Stimulated activated CD8-positive, alpha-beta memory T cell treated with anti-CD3 and anti-CD28 coated beads, Interleukin-4, amount 100 ng/mL, for 48 hours (primary cell): ENCODE data around the gene DNER.
"Not testable (repeated sequence)": the region's sequence is repeated elsewhere in the genome, so short reads cannot be mapped to it uniquely, and the experiment has no call there.

ENCODE experiments used
- DNase-seq: peaks from one replicate; pipeline ENCODE4 v3.0.0-alpha.2; 2020

DNER gene

DNA sequence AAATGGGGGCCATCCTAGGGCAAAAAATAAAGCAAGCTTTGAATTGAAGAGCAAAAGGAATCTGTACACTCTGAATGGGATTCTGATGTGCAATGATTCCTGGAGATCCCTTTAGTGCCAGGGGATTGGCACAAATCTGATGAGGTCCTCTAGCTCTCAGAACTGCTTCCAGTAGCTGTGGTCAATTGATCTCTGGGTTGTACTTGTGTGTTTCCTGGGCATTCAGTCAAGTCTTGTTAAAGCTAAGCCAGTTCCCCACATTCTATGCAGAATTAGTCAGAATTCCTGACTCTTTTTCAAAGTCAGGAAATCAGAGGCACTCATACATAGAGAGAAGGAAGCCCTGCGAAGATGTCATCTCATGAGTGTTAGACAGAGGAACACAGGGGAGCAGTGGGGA is 161.3 kb downstream of the DNER start:
- DNase-seq = no peak

DNA sequence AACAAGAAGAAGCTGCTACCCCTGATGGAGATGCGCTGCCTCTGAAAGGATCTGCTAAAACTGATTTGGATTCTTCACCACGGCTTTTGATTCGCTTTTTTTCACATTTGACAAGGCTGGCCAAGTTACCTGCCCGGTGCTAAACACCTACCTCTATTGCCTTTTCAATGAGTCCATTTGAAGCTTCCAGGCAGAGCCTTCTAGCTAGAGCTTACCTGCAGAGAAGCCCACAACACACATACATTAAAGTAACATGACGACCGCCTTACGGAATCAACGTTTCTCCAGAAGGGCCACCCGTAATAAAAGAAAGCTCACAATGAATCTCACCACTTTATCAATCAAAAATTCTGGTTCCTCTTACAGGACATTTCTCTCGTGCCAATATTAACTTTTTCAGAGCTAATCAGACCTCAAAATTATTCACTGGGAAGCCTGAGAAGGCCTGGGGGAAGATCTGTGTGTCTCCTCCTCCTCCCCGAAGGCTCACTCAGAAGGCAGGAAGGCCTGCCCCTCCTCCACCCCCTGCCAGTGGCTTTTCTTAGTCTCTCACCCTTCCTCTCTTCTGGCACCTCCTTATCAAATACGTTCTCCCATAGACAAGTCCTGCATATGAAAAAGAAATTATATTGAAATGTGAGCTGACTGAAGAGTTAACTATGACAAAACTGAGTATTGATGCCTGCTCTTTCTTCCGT is 171.0 kb downstream of the DNER start:
- DNase-seq = no peak

DNA sequence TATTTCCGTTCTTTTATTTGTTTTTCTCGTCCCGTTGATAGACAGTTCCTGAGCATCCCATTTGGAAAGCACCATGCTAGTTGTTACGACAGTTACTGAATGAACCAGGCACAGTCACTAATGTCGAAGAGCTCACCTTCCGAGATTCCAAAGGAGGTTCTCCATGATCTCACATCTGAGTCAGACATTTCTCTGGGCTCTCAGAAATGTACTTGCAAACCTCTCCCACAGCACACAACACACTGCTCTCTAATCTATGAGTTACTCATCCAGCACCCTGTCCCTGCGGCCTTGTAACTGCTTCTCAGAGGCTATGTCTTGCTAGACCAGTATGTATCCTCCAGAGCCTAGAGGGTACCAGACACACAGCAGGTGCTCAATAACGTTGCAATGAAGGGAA is 174.7 kb downstream of the DNER start:
- DNase-seq = no peak

DNA sequence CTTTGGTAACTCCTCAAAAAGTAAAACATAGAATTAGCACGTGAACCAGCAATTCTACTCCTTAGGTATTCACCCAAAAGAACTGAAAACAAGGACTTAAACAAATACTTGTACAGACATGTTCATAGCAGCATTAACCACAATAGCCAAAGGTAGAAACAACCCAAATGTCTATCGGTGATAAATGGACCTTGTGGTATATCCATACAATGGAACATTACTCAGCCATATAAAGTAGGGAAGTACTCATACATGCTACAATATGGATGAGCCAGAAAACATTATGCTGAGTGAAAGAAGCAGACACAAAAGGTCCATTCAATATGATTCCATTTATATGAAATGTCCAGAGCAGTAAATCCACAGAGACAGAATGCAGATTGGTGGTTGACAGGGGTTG is 182.8 kb downstream of the DNER start:
- DNase-seq = no peak

DNA sequence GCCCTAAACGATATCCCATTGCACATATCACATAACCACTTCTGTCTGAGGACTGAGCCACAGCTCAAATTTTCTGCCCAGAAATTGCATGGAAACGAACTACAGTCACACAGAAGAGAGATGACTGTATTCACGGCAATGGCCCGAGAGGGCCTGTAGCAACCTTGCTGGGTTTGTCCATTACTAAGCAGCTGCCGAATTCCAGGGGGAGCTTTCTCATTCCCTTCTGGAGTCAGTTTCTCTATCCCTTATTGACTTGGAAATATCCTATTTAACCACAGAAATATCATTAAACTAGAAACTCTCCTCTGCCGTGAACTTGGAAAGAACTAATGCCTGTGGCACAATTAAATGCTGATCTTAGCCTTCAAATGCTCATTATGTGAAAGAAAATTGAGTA is 183.9 kb downstream of the DNER start:
- no peak for DNase-seq

DNA sequence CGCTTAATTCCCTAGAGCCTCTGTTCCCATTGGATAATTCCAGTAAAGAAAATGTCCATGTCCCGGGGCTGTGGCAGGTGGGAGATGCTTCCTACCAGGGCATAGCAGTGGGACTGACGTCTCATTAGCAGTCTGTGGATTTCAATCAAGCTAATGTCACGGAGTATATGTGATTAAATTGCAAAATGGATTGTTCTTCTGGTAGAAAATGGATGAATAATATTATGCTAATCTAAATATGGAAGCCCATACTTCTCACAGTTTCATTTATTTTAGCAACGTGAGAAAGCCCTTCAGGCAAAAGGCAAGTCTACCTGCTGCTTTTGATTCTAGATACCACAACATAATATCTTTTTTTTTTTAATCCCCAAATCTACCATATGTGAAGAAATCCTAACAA is 185.5 kb downstream of the DNER start:
- DNase-seq = no peak

DNA sequence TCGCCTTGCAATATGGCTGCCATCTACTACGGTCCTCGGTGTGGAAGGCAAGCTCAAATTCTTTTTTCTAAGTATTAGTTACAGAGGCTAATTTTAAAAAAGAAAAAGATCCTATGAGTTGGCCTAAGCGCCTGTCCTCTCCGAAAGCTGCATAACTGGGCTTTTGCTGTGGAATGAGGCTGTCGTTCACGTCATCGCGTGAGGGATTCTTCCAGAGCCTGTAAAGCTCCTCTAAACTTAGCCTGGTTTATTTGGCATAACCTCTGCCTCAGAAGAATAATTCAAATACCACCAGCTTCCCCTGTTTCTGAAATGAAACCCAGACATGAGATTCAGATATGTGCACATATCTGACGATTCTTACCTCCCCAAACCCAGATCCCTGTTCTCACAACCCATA is 187.4 kb downstream of the DNER start:
- DNase-seq = no peak

DNA sequence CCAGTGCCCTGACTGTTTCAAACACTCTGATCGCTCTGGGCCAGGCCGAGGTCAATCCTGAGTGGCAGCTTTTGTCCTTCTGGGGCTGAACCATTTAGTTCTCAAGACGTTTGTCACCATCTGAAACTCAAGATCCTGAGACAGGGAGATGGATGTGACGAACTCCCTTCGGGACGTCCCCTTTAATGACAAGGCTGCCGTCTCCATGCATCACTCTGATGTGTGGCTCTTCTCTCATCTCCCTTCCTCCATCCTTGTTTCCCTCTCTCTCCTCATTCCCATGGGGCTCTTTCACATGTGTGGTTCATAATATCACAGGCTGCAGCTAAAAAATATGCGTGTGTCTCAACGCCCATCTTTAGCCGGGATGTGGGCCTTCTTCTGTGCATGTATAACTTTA is 189.6 kb downstream of the DNER start:
- no peak for DNase-seq

DNA sequence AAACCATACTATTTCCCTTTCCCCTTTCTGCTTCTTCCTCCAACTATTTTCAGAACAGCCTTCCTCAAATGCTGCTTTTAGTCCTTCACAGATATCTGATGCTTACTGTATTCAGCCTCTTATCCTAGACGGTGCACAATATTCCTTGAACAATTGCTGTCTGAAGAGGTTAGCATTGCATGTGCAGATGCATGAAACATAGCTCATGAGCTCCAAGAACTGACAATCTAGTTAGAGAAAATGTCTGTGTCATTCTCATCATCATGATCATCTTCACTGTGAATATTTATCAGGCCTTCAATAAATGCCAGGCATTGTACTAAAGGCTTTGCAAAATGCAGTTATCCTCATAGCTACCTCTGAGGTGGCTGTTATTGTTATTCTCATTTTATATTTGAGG is 190.7 kb downstream of the DNER start:
- DNase-seq = no peak

DNA sequence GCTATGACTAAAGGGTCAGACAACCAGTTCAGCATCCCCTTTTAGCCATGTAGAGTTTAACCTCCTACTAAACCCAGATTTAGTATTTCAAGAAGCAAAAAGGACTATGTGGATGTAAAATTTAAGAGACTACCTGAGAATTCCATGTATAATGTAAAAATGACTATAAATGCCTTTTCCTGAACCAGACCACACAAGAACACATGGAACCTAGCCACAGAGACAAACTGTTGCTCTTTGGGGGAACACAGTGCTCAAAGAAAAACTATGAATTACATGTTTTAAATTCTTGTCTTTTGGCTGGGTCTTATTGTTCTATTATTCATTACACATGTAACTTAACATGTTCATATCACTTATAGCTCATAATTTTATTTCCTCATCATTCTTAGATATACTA is 192.8 kb downstream of the DNER start:
- DNase-seq = no peak

DNA sequence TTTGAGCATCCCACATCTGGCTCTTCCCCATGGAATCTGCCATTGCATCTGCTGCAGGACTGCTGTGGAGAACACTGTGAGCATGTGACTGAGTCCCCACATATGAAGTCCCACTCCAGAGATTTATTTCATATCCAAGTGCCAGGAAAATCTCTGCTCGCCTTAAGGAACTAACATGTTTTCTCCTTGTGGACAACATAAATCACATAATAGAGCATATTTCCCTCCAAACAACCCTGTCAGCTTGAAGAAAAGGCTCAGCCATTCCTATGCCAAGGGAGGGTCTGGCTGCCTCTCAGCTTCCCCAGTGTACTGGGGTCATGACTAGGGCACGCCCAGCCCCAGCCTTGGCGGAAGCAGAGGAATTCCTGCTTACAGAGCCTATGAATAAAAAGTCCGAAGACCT is 193.7 kb downstream of the DNER start:
- no peak for DNase-seq

DNA sequence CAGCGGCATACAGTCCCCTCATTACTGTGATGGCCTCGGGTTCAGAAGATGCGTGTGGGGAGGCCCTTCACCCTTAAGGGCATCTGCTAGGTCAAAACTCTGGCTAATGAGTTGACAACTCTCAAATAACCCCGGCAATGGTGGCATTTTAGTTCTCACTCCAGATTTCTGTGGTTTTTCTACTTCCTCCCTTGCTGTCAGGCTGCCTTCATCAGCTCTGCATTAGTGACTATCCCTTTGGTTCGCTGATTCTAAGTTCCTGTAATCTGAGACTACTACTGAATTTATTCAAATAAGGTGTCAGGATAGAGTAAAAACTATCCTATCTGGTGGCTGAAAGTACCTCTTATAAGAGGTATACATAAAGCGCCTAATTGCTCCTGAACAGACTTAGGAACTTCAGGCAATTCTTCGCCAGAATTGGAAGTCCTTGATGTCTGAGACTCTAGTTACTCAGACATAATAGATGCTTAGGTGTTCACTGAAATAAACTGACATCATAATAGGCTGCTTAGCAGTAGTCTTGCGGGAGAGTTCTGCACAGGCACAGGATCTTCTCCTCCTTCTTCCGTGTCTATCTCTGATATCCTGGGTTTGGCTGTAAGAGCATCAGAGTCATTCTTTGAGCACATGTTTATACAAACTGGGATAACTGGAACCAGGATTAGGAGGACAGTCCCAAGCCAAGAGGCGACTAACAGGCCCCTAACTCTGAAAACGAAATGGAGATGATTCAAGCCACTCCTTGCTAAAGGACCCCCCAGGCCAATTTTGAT is 194.5 kb downstream of the DNER start:
- no peak for DNase-seq

DNA sequence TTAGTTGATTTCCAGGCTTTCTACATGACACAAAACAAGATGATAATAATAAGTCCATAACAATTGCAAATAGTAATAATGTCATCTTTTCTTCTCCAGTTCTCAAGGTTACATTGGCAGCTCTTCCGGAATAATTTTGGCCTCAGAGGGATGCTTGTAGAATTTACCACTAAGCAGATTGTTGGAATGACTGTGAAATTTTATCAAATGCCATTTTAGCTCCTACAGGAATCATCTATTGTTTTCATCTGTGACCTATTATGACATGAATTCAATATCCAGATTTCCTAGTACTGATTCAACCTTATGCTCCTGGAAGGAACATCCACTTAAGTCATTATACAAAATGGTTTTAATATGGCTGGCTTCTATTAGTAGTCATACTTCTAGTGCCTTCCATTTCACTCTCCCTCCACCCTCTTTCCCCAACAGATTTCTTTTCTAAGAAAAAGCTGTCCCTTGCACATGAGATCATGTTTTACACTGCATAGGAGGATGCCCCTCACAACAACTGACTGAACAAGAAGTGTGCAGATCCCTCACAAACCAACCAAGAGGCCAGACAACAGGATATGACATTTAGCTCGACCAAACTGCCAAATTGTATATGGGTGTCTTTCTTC is 200.0 kb downstream of the DNER start:
- DNase-seq = no peak

DNA sequence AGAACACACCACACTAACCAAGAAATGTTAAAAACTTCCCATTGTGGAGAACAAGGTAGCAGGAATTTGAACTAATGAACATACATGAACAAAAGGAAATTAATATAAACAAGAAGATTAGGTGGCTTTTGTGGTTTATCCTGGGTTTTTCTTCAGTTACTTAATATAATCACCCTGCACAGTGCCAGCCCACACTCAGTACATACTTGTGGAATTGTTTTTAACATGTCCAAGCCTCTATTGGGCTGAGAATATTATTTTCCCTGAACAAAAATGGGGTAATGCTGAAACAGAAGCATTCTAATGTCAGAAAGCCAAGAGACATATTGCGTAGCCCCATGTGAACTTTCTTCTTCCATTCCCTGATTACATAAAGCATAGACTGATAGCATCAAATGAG is 202.8 kb downstream of the DNER start:
- DNase-seq = no peak

DNA sequence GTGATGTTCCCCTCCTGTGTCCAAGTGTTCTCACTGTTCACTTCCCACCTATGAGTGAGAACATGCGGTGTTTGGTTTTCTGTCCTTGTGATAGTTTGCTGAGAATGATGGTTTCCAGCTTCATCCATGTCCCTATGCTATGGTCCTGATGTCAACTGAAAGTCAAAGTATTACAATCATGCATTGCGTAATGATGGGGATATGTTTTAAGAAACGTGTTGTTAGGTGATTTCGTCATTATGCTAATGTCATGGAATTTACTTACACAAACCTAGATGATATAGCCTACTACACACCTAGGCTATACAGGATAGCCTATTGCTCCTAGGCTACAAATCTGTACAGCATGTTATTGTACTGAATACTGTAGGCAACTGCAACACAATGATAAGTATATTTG is 207.7 kb downstream of the DNER start:
- DNase-seq = not testable (repeated sequence)

DNA sequence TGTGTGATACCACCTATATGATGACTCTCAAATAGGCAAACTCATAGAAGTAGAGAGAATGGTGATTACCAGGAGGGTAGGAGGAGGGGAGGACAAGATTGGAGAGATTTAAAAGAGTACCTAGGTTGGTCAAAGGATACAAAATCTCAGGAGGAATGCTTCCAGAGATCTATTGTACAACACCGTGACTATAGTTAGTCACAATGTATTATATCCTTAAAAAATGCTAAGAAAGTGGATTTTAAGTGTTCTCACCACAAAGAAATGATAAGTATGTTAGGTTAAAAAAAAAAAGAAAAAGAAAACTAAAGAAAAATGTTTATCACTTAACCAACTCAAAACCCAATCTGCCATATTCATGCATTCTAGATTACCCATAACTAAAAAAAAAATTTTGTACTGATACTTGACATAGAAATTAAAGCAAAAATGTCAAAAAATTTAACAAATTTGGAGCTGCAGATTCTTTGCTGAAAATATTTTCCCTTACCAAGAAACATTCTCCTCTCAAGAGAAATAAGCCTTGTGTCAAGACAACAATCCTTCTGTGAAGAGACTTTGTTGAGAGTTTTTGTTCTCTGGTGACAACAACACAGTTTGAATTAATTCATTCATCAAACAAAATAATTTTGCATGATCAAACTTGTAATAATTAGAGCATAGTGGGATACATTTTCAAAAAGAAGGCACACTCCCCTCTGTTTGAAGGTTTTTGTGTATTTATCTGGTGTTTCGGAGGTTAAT is 213.1 kb downstream of the DNER start:
- no peak for DNase-seq

DNA sequence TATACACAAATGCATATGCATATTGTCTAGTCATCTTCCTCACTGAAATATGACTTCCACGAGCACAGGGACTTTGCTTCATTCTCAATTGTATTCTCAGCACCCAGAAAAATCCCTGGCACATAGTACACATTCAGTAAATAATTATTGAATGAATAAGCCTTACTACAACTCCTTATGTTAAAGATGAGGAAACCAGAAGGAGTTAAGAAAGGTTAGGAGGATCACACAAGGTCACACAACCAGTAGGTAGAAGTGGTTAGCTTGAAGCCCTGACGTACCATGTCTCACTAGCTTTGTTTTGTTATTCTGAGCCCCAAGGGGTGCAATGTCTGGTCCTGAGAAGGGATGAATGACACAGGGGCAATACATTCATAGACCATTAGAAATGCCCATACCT is 222.3 kb downstream of the DNER start:
- DNase-seq = no peak

DNA sequence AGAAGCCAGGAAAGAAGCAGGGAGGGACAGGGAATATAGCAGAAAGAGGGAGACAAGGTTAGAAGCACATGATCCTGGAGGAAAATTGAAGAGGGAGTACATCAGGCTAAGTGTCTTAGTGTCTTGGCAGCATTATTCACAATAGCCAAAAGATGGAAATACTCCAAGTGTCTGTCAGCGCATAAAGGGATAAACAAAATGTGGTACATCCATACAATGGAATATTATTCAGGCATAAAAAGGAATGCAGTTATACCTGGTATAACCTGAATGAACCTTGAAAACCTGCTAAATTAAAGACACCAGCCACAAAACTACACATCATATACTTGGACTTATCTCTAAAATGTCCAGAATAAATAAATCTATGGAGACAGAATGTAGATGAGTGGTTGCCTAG is 224.2 kb downstream of the DNER start:
- no peak for DNase-seq

DNA sequence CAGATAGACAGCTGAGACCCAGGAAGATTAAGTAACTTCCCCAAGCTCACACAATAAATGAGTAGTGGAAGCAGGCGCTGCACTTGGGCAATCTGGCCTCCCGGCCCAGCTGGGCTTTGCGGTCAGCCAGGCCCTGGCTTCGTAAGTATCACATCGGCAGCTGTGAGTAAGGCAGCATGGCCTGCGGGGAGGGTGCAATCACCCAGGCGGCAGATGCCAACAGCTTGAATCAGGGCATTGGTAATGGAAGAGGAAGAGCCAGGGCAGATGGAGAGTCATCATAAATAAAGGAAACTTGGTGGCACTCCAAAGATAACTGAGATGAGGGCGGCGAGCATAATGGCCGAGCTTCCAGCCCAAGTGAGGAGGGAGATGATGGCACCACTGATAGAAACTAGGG is 225.3 kb downstream of the DNER start:
- no peak for DNase-seq

DNA sequence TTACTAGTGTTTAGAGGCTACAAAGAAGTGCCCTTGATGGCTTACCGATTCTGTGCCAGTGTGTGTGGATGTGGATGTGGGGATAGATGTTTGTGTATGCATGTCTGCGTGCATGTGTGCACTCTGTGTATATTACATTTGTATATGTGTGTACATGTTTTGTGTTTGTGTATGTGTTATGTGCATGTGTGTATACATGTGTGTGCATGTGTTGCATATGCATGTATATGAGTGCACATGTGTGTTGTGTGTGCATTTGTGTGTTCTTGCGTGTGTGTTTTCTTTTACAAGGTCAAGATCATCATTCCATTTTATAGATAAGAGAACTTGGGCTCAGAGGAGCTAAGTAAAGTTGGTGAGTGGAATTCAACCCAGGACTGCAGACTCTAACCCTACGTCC is 226.1 kb downstream of the DNER start:
- no peak for DNase-seq

DNA sequence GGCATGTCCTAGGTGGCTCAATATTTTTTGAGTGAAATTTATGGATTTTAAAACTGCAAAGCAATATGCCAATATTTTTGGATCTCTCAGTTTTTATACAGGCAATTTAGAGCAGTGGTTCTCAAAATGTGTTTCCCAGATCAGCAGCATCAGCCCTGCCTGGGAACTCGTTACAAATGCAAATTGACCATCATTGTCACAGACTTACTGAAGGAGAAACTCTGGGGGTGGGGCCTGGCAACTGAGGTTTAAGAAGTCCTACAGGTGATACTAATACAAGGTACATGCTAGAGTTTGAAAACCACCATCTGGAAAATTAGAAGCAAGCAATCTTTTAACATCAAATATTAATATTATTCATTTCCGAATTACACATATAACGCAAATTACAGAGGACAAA is 227.7 kb downstream of the DNER start:
- no peak for DNase-seq

DNA sequence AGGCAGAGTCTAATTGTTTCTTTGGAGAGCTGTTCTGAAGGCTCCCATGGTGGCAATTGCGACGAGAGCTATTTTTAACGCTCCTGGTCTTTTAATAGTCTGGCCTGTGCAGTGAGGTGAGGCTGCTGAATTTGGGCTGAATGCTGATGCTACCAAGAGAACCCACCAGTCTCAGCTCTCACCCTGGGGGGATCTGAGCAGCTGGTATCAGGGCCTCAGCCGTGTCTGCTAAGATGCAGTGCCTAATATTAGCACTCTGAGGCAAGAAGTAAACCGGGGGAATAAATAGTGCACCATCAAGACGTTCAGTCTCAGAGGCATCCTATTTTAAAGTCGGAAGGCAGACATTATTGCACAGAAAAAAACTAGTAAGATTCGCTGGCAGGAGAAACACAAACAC is 228.5 kb downstream of the DNER start:
- DNase-seq = no peak

DNA sequence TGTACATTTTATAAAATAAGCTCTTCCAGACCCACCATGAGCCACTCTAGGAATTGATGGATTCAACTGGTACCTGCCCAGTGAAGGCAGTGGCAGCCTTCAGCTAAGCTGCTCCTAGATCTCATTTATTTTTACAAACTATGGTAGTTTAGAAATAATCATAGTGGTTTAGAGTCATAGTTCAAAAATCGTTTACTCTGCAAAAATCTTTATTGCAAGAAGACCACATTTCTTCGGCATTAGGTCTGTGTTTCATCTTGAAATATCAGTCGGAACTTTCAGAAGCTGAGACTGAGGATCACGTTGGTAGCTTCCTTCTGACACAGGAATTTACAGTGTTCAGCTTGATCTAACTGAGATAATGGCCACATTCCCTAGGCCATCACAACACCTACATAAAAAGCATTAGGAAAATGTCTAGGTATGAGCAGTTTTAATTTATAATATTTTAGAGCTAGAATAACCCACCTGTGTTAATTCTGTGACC is 237.0 kb downstream of the DNER start:
- DNase-seq = no peak

DNA sequence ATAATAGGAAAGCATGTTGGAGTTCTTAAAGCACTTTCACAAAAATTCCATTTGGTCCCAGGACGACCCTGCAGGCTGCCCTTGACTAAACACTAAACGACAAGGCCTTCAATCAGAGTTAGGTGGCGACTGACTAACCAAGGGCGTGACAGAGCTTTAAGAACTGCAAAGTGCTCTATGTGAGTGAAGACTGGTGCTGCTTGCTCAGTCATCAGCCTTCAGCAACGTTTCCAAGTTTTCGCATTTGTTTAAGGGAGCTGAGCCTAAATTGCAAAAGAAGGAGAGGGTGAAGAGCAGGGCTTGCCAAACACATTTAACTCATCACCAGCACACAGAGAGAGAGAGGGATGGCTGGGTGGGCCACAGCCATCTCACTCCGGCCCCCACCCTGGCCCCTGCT is 238.6 kb downstream of the DNER start:
- no peak for DNase-seq
